GM23248 (cell line): ENCODE results near the gene KCNA3. TPM values are rescaled to one million over a fixed set of nuclear protein-coding genes. Genes with fewer than 3 reads are reported as not detected.

ENCODE experiments used
- DNase-seq: peaks from one replicate; pipeline ENCODE4 v3.0.0-alpha.2; 2015
- H2AFZ ChIP-seq: fragments of 200-600 bp; sonication (generic); 2 replicates; pipeline ENCODE4 v1.6.1; 2016; ENCODE audit warnings: antibody characterized with exemption
- H3F3A ChIP-seq: fragments of 200-600 bp; sonication (generic); 2 replicates; pipeline ENCODE4 v1.6.1; 2016; ENCODE audit warnings: mild to moderate bottlenecking, antibody characterized with exemption, mixed run types; ENCODE audit not compliant: insufficient read depth
- H3K27ac ChIP-seq: fragments of 200-600 bp; sonication (generic); 2 replicates; pipeline ENCODE4 v1.5.1; 2016; ENCODE audit warnings: mild to moderate bottlenecking
- H3K27me3 ChIP-seq: fragments of 200-600 bp; sonication (generic); replicated peaks from 2 replicates; pipeline ENCODE4 v1.6.1; 2016; ENCODE audit warnings: mild to moderate bottlenecking; ENCODE audit not compliant: insufficient read depth
- H3K36me3 ChIP-seq: fragments of 200-600 bp; sonication (generic); 2 replicates; pipeline ENCODE4 v1.6.1; 2016; ENCODE audit warnings: low read depth, mild to moderate bottlenecking
- H3K4me1 ChIP-seq: fragments of 200-600 bp; sonication (generic); 2 replicates; pipeline ENCODE4 v1.6.1; 2016; ENCODE audit warnings: mild to moderate bottlenecking; ENCODE audit not compliant: insufficient read depth
- H3K4me2 ChIP-seq: fragments of 200-600 bp; sonication (generic); one replicate; pipeline ENCODE4 v1.6.1; 2016; ENCODE audit warnings: mild to moderate bottlenecking; ENCODE audit not compliant: unreplicated experiment
- H3K4me3 ChIP-seq: fragments of 200-600 bp; sonication (generic); 2 replicates; pipeline ENCODE4 v1.5.1; 2016; ENCODE audit warnings: mild to moderate bottlenecking
- H3K79me2 ChIP-seq: fragments of 200-600 bp; sonication (generic); 2 replicates; pipeline ENCODE4 v1.6.1; 2016; ENCODE audit warnings: mild to moderate bottlenecking; ENCODE audit not compliant: insufficient read depth
- H3K9ac ChIP-seq: fragments of 200-600 bp; sonication (generic); 2 replicates; pipeline ENCODE4 v1.6.1; 2016; ENCODE audit warnings: mild to moderate bottlenecking
- H3K9me2 ChIP-seq: fragments of 200-600 bp; sonication (generic); 2 replicates; pipeline ENCODE4 v1.6.1; 2016; ENCODE audit warnings: mixed run types, mild to moderate bottlenecking, moderate library complexity; ENCODE audit not compliant: insufficient read depth
- H3K9me3 ChIP-seq: fragments of 200-600 bp; sonication (generic); one replicate; pipeline ENCODE4 v1.6.1; 2017; ENCODE audit warnings: low read depth
- H4K20me1 ChIP-seq: fragments of 200-600 bp; sonication (generic); 2 replicates; pipeline ENCODE4 v1.6.0; 2016; ENCODE audit not compliant: insufficient read depth
- EZH2 ChIP-seq: fragments of 200-600 bp; sonication (generic); IDR thresholded peaks from 2 replicates; pipeline ENCODE4 v1.6.1; 2018; ENCODE audit warnings: antibody characterized with exemption, mild to moderate bottlenecking; ENCODE audit not compliant: insufficient read depth, poor library complexity, severe bottlenecking
- EZH2phosphoT487 ChIP-seq: fragments of 200-600 bp; sonication (generic); IDR thresholded peaks from 2 replicates; pipeline ENCODE4 v1.6.1; 2018; ENCODE audit warnings: antibody characterized with exemption, moderate library complexity, mild to moderate bottlenecking, low read depth; ENCODE audit not compliant: insufficient read depth
- WGBS, 2 experiments: methylation state at CpG; one replicate each; pipeline ENCODE4 v1.1.6; 2015 to 2017; ENCODE audit warnings: low lambda C conversion rate in 2 of 2, low coverage in 1 of 2; ENCODE audit errors: missing lambda C conversion rate in 2 of 2; 5-methylcytosine and 5-hydroxymethylcytosine counted together
- in situ Hi-C: fragments of 300-500 bp; cut with MboI; formaldehyde crosslinking; loops from 2 replicates; pipeline ENCODE4 v1.15.0; 2020
- polyA plus RNA-seq: library from polyadenylated mRNA; unstranded; fragments of >200 nt; fragmentation: Nextera tagmentation; extraction: Ambion mirVana; gene quantifications from 2 replicates; pipeline ENCODE4 v1.2.1, GENCODE V29; 2016
- total RNA-seq: library from RNA; depleted of rRNA; stranded (reverse); fragments of >200 nt; shearing (Covaris generic); gene quantifications from 2 replicates; pipeline ENCODE4 v1.2.3, GENCODE V29; 2014

KCNA3 gene
- total and polyA plus RNA-seq, 2 experiments from 2014 or later, result not detected

DNA sequence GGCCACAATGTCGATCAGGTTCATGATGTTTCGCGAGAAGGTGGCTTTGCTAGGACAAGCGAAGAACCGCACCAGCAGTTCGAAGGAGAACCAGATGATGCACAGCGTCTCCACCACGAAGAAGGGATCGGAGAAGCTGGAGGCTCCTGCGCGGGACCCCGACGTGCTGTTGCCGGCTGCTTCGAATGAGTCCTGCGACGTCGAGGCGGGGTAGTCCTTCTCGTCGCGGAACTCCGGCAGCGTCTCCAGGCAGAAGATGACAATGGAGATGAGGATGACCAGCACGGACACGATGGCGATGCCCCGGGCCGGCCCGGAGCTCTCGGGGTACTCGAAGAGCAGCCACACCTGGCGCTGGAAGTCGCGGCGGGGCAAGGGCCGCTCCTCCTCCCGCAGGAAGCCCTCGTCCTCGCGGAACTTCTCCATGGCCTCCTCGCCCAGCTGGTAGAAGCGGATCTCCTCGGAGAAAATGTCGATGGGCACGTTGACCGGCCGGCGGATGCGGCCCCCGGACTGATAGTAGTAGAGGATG, 869 bp downstream of the KCNA3 start:
- H4K20me1 ChIP-seq, result no peaks in the 10 kb centered on the region
- no peaks in the 10 kb centered on the region for H3F3A ChIP-seq
- H3K4me3 ChIP-seq, result no peak overlapping the region
- no peaks in the 10 kb centered on the region for H3K9me3 ChIP-seq
- DNase-seq, result no peak
- 0 out of 2 replicates have a peak, but pooled peaks have one; percentile 50 for TF ChIP-seq EZH2phosphoT487
- no peak for TF ChIP-seq EZH2
- H3K36me3 ChIP-seq, result no peaks in the 10 kb centered on the region
- H3K9ac ChIP-seq, result no peak overlapping the region
- peaks cover 60% of the 10 kb centered on the region for H3K27me3 ChIP-seq
- H3K79me2 ChIP-seq, result no peaks in the 10 kb centered on the region
- WGBS, 2 experiments, result 31 to 33% methylated on average over 44 to 51 of the region's 51 CpGs
- H3K4me1 ChIP-seq, result no peaks in the 10 kb centered on the region
- H3K27ac ChIP-seq, result no peak overlapping the region
- in situ Hi-C loops, result no loop called here
- 0 out of 2 replicates have a peak overlapping the region, but pooled peaks have one; percentile 19 for H2AFZ ChIP-seq
- no peaks in the 10 kb centered on the region for H3K9me2 ChIP-seq
- no peak overlapping the region for H3K4me2 ChIP-seq

DNA sequence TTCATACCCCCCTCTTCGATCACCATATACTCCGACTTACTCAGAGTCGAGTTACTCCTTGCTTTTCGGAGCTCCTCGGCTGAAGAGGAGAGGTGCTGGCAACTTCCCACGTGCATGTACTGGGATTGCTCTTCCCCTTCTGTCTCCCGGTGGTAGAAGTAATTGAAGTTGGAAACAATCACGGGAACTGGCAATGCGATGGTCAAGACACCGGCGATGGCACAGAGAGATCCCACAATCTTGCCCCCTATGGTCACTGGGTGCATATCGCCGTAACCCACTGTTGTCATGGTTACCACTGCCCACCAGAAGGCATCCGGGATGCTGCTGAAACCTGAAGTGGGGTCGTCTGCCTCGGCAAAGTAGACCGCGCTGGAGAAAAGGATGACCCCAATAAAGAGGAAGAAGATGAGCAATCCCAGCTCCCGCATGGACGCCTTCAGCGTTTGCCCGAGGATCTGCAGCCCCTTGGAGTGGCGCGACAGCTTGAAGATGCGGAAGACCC, 1.5 kb downstream of the KCNA3 start:
- H3K4me1 ChIP-seq, result no peaks in the 10 kb centered on the region
- H3K4me2 ChIP-seq, result no peak overlapping the region
- H3K27me3 ChIP-seq, result peaks cover 62% of the 10 kb centered on the region
- H2AFZ ChIP-seq, result no peak overlapping the region
- TF ChIP-seq EZH2 (no peak), EZH2phosphoT487 (no peak)
- in situ Hi-C loops, result no loop called here
- H3F3A ChIP-seq, result no peaks in the 10 kb centered on the region
- H3K79me2 ChIP-seq, result no peaks in the 10 kb centered on the region
- H3K36me3 ChIP-seq, result no peaks in the 10 kb centered on the region
- no peaks in the 10 kb centered on the region for H3K9me2 ChIP-seq
- H4K20me1 ChIP-seq, result no peaks in the 10 kb centered on the region
- H3K9ac ChIP-seq, result no peak overlapping the region
- no peak for DNase-seq
- WGBS, 2 experiments, result 67 to 75% methylated on average over 25 of the region's 25 CpGs
- no peak overlapping the region for H3K27ac ChIP-seq
- no peak overlapping the region for H3K4me3 ChIP-seq
- H3K9me3 ChIP-seq, result no peaks in the 10 kb centered on the region

GRCh38 chr1:110672753-110673108, 2.0 kb downstream of the KCNA3 start:
- Histone ChIP-seq H4K20me1 (no peaks in the 10 kb centered on the region), H2AFZ (no peak overlapping the region), H3K9me2 (no peaks in the 10 kb centered on the region), H3K27ac (no peak overlapping the region), H3K9me3 (no peaks in the 10 kb centered on the region), H3K9ac (no peak overlapping the region), H3K4me3 (no peak overlapping the region), H3K36me3 (no peaks in the 10 kb centered on the region), H3F3A (no peaks in the 10 kb centered on the region), H3K27me3 (peaks cover 62% of the 10 kb centered on the region), H3K79me2 (no peaks in the 10 kb centered on the region), H3K4me1 (no peaks in the 10 kb centered on the region), H3K4me2 (no peak overlapping the region)
- in situ Hi-C loops, result no loop called here
- TF ChIP-seq EZH2phosphoT487, result no peak
- DNase-seq, result no peak
- 12 to 15% methylated on average over 4 of the region's 4 CpGs for WGBS, 2 experiments

DNA sequence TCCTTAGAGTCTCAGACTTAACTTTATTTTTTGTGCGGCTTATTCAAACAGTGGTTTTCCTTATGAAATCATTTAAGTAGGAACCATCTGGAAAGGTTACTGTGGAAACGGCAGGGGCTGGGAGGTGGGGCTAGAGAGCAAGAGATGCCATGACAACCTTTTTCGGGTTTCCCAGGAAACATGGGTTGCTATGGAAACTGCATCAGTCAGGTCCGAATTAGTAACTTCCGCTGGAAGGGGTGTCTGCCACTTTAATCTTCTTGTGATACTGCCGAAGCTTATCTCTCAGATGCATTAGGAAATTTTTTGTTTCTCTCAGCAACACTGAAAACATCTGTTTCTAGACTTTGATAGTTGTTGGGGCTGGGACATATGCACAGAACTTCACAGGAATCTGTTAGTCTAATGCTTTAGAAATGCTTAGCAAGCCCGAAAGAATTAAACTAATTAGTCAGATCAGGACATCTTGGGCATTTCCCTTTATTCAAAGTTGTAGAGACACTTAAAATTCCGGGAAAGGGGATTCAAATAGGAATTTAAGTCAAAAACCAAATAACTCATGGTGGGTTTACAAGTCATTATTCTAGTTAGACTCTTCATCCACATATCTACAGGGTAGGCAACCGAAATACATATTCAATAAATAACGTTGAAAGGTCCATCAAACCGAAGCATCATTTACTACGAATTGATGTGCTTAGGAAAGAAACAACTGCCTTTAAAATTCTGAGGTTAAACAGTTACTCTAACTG, 2.6 kb downstream of the KCNA3 start:
- H3F3A ChIP-seq, result no peaks in the 10 kb centered on the region
- H3K36me3 ChIP-seq, result no peaks in the 10 kb centered on the region
- no peak overlapping the region for H2AFZ ChIP-seq
- H3K27me3 ChIP-seq, result peaks cover 62% of the 10 kb centered on the region
- peak; percentile 39 for DNase-seq
- no peak overlapping the region for H3K4me2 ChIP-seq
- H3K4me3 ChIP-seq, result no peak overlapping the region
- no peaks in the 10 kb centered on the region for H3K4me1 ChIP-seq
- no peak overlapping the region for H3K9ac ChIP-seq
- H4K20me1 ChIP-seq, result no peaks in the 10 kb centered on the region
- H3K79me2 ChIP-seq, result no peaks in the 10 kb centered on the region
- in situ Hi-C loops, result no loop called here
- TF ChIP-seq EZH2 (no peak), EZH2phosphoT487 (no peak)
- WGBS, 2 experiments, result 2% methylated on average over 12 of the region's 12 CpGs
- no peak overlapping the region for H3K27ac ChIP-seq
- no peaks in the 10 kb centered on the region for H3K9me3 ChIP-seq
- no peaks in the 10 kb centered on the region for H3K9me2 ChIP-seq
